CD14-positive monocyte (primary cell): ENCODE measurements around the gene DOCK4. TPM values are rescaled to one million over a fixed set of nuclear protein-coding genes. Genes with fewer than 3 reads are reported as not detected.
A peak's percentile ranks its signal among the peaks of the same experiment; 100 is the strongest.

Source experiments
- DNase-seq, 3 donors: peaks; one replicate each; pipeline ENCODE4 v3.0.0-alpha.2; 2011 to 2022
- H2AFZ ChIP-seq: 2 replicates; pipeline ENCODE4 v1.6.0; 2012; ENCODE audit warnings: mild to moderate bottlenecking, low read depth, low read length, inconsistent platforms; ENCODE audit not compliant: insufficient read depth, poor library complexity, severe bottlenecking
- H3K27ac ChIP-seq, 2 donors: 1 replicate in 1 of 2; 2 replicates in 1 of 2; pipeline ENCODE4 v1.5.1; 2012 to 2013; ENCODE audit warnings: low read length in 2 of 2, control low read depth in 1 of 2, inconsistent platforms in 1 of 2, low read depth in 1 of 2, mild to moderate bottlenecking in 1 of 2
- H3K27me3 ChIP-seq, 2 donors: one replicate each; pipeline versions ENCODE4 v1.6.0 to v1.6.1; 2011 to 2013; ENCODE audit warnings: low read length in 2 of 2; ENCODE audit not compliant: control insufficient read depth in 2 of 2, insufficient read depth in 2 of 2
- H3K36me3 ChIP-seq, 2 donors: replicated peaks in 1 of 2; 1 replicate in 1 of 2; 2 replicates in 1 of 2; pipeline versions ENCODE4 v1.5.1 to v1.6.1; 2012 to 2013; ENCODE audit warnings: low read length in 2 of 2, control low read depth in 1 of 2, inconsistent platforms in 1 of 2, mild to moderate bottlenecking in 1 of 2; ENCODE audit not compliant: insufficient read depth in 2 of 2, control insufficient read depth in 1 of 2
- H3K4me1 ChIP-seq, 2 donors: 1 replicate in 1 of 2; 2 replicates in 1 of 2; pipeline versions ENCODE4 v1.5.1 to v1.6.1; 2012 to 2013; ENCODE audit warnings: low read length in 2 of 2, control low read depth in 1 of 2, inconsistent platforms in 1 of 2, mild to moderate bottlenecking in 1 of 2, moderate library complexity in 1 of 2; ENCODE audit not compliant: insufficient read depth in 2 of 2, control insufficient read depth in 1 of 2
- H3K4me2 ChIP-seq: replicated peaks from 2 replicates; pipeline ENCODE3; 2012; ENCODE audit warnings: low read length, moderate library complexity, mild to moderate bottlenecking; ENCODE audit not compliant: poor library complexity, severe bottlenecking; ENCODE audit errors: extremely low read depth
- H3K4me3 ChIP-seq, 3 experiments: fragments of 200-600 bp in 1 of 3; sonication (generic) in 1 of 3; replicated peaks in 1 of 3; 1 replicate in 2 of 3; 2 replicates in 1 of 3; pipeline ENCODE4 v1.5.1; 2011 to 2013; ENCODE audit warnings: low read length in 3 of 3, mild to moderate bottlenecking in 3 of 3, control low read depth in 2 of 3, low read depth in 2 of 3, inconsistent platforms in 1 of 3, moderate library complexity in 1 of 3
- H3K79me2 ChIP-seq: 2 replicates; pipeline ENCODE4 v1.6.0; 2012; ENCODE audit warnings: mild to moderate bottlenecking, control low read depth, inconsistent platforms, low read length, moderate library complexity; ENCODE audit not compliant: insufficient read depth
- H3K9ac ChIP-seq: 2 replicates; pipeline ENCODE4 v1.6.0; 2017; ENCODE audit warnings: low read length, mild to moderate bottlenecking; ENCODE audit not compliant: insufficient read depth, poor library complexity, severe bottlenecking
- H3K9me3 ChIP-seq, 2 donors: replicated peaks in 1 of 2; 1 replicate in 1 of 2; 2 replicates in 1 of 2; pipeline versions ENCODE4 v1.5.1 to v1.6.1; 2012 to 2013; ENCODE audit warnings: low read length in 2 of 2, control low read depth in 1 of 2; ENCODE audit not compliant: control insufficient read depth in 1 of 2, insufficient read depth in 1 of 2
- H4K20me1 ChIP-seq: 2 replicates; pipeline ENCODE4 v1.6.0; 2012; ENCODE audit warnings: mild to moderate bottlenecking, low read length, control low read depth, moderate library complexity; ENCODE audit not compliant: insufficient read depth
- H3K27ac Mint-ChIP-seq, 7 donors: one replicate each; pipeline ENCODE4 v1.8.0; 2020; ENCODE audit warnings: mild to moderate bottlenecking in 7 of 7, mixed read lengths in 7 of 7, moderate library complexity in 6 of 7, inconsistent platforms in 2 of 7
- H3K27me3 Mint-ChIP-seq, 3 donors: one replicate each; pipeline ENCODE4 v1.8.0; 2021 to 2022; ENCODE audit warnings: low read depth in 3 of 3, mild to moderate bottlenecking in 3 of 3, mixed read lengths in 3 of 3, moderate library complexity in 3 of 3, inconsistent platforms in 1 of 3
- H3K36me3 Mint-ChIP-seq, 2 donors: one replicate each; pipeline ENCODE4 v1.8.0; 2020; ENCODE audit warnings: mixed read lengths in 2 of 2, inconsistent platforms in 1 of 2, mild to moderate bottlenecking in 1 of 2
- H3K4me1 Mint-ChIP-seq: one replicate; pipeline ENCODE4 v1.8.0; 2020; ENCODE audit warnings: mild to moderate bottlenecking, mixed read lengths
- H3K4me3 Mint-ChIP-seq, 2 donors: one replicate each; pipeline ENCODE4 v1.8.0; 2020; ENCODE audit warnings: mild to moderate bottlenecking in 2 of 2, mixed read lengths in 2 of 2, moderate library complexity in 1 of 2
- H3K9me3 Mint-ChIP-seq, 7 donors: one replicate each; pipeline ENCODE4 v1.8.0; 2020 to 2022; ENCODE audit warnings: mixed read lengths in 7 of 7, mild to moderate bottlenecking in 6 of 7, moderate library complexity in 6 of 7, inconsistent platforms in 2 of 7
- WGBS: methylation state at CpG from one replicate; pipeline ENCODE4 v1.1.5; 2013; ENCODE audit warnings: missing lambda C conversion rate; ENCODE audit not compliant: insufficient coverage; 5-methylcytosine and 5-hydroxymethylcytosine counted together
- intact Hi-C, 2 donors: fragments of 100-400 bp; cut with micrococcal nuclease; formaldehyde crosslinking; loops; one replicate each; pipeline versions ENCODE4 v1.15.0 to v1.15.1; 2023
- polyA plus RNA-seq, 3 donors: library from polyadenylated mRNA; depleted of rRNA in 1 of 3; unstranded in 2 of 3; stranded (reverse) in 1 of 3; fragments of 300-500 nt in 2 of 3; fragments of >200 nt in 1 of 3; fragmentation: Illumina TruSeq in 2 of 3; gene quantifications; 1 replicate in 2 of 3; 2 replicates in 1 of 3; pipeline ENCODE4 v1.2.3, GENCODE V29; 2012 to 2021
- TF ChIP-seq, protein P1 (sequence below): fragments of 200-600 bp; IDR thresholded peaks from one replicate; pipeline ENCODE4 v1.8.0; 2022; ENCODE audit warnings: antibody characterized with exemption, mild to moderate bottlenecking

Gene DOCK4
- polyA plus RNA-seq, 3 donors: 1.3 to 5.0 (median 2.7) TPM

DNA sequence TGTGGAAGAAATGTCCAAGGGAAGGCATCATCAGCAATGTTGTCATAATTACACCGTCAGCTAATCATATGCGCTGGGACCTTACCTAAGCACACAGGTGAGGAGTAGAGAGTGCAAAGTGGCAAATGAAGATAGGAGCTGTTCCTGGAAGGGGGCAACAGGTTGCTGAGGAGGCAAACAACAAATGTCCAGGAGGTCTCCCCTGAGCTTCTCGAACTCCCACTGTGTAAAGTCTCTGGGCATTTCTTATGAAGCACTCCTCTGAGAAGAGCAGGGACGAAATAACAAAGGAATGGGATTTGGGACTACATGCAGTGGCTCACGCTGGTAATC lies 152.5 kb downstream of the DOCK4 start:
- no peaks in the 10 kb centered on the region for H3K79me2 ChIP-seq
- TF ChIP-seq, protein P1, sequence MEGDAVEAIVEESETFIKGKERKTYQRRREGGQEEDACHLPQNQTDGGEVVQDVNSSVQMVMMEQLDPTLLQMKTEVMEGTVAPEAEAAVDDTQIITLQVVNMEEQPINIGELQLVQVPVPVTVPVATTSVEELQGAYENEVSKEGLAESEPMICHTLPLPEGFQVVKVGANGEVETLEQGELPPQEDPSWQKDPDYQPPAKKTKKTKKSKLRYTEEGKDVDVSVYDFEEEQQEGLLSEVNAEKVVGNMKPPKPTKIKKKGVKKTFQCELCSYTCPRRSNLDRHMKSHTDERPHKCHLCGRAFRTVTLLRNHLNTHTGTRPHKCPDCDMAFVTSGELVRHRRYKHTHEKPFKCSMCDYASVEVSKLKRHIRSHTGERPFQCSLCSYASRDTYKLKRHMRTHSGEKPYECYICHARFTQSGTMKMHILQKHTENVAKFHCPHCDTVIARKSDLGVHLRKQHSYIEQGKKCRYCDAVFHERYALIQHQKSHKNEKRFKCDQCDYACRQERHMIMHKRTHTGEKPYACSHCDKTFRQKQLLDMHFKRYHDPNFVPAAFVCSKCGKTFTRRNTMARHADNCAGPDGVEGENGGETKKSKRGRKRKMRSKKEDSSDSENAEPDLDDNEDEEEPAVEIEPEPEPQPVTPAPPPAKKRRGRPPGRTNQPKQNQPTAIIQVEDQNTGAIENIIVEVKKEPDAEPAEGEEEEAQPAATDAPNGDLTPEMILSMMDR: no peak
- H3K27ac ChIP-seq: no peak overlapping the region
- WGBS: 95% methylated on average over 4 of the region's 5 CpGs
- Mint-ChIP-seq H3K27me3 (peaks cover 0 to 3% (median 1%) of the 10 kb centered on the region in 3 donors), H3K9me3 (peaks cover 0 to 3% (median 0%) of the 10 kb centered on the region in 7 donors), H3K4me1 (peaks cover 2% of the 10 kb centered on the region), H3K36me3 (no peaks in the 10 kb centered on the region), H3K4me3 (no peak overlapping the region), H3K27ac (peak overlapping the region in 2 of 7 donors; percentile 11 to 18)
- no peaks in the 10 kb centered on the region for H3K36me3 ChIP-seq
- no peak overlapping the region for H3K4me3 ChIP-seq
- no peak overlapping the region for H3K9ac ChIP-seq
- no peaks in the 10 kb centered on the region for H3K27me3 ChIP-seq
- no peak overlapping the region for H3K4me2 ChIP-seq
- H3K4me1 ChIP-seq: no peaks in the 10 kb centered on the region
- no peak for DNase-seq
- H4K20me1 ChIP-seq: no peaks in the 10 kb centered on the region
- H3K9me3 ChIP-seq: no peaks in the 10 kb centered on the region
- no peak overlapping the region for H2AFZ ChIP-seq
- intact Hi-C loops: no loop called here

DNA sequence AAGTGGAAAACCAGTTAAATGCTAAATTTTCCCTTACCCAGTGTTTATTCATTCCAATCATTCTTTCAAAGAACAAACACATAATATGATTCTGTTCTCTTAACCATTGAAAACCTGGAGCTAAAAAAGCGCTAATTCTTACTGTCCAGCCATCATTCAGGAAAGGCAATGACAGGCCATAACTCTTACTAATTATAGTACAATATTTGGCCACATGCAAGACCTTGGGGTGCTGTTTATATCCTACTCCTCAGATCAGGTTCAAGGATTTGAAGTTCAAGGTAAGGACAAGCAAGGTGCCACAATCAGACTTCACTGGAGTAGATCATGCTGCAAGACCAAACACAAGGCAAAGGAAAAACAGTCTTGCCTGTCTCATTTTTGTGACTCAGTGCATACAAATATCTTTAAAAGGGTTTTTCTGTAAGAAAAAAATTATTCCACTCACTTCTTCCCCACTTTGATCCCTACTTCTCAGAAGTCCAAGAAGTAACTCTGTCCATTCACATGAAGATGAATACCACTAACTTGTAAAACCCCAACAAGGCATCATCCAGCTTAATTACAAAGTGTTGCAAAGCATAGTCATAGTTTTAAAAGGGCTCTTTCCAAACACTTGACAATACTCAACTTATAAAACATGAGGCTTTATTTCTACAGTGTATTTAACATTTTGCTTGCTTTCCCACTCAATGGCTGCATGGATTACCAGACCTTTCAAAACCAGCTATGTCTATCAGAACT lies 153.0 kb downstream of the DOCK4 start:
- H3K27me3 Mint-ChIP-seq: peaks cover 0 to 3% (median 1%) of the 10 kb centered on the region in 3 donors
- H3K36me3 Mint-ChIP-seq: no peaks in the 10 kb centered on the region
- no peaks in the 10 kb centered on the region for H3K36me3 ChIP-seq
- H3K9me3 Mint-ChIP-seq: peaks cover 0 to 3% (median 0%) of the 10 kb centered on the region in 7 donors
- H3K27ac ChIP-seq: no peak overlapping the region
- H3K9me3 ChIP-seq: no peaks in the 10 kb centered on the region
- H3K9ac ChIP-seq: no peak overlapping the region
- no peak for DNase-seq
- H3K4me1 Mint-ChIP-seq: peaks cover 2% of the 10 kb centered on the region
- H4K20me1 ChIP-seq: no peaks in the 10 kb centered on the region
- intact Hi-C loops: no loop called here
- TF ChIP-seq, protein P1: no peak
- H3K27ac Mint-ChIP-seq: no peak overlapping the region
- no peaks in the 10 kb centered on the region for H3K79me2 ChIP-seq
- no peaks in the 10 kb centered on the region for H3K27me3 ChIP-seq
- H2AFZ ChIP-seq: no peak overlapping the region
- 100% methylated on average over 1 of the region's 1 CpG for WGBS
- no peak overlapping the region for H3K4me2 ChIP-seq
- no peak overlapping the region for H3K4me3 ChIP-seq
- H3K4me3 Mint-ChIP-seq: no peak overlapping the region
- H3K4me1 ChIP-seq: no peaks in the 10 kb centered on the region
